HCT116 (cell line): Measurements from ENCODE around the gene FUOM. TPM values are rescaled to one million over a fixed set of nuclear protein-coding genes. Genes with fewer than 3 reads are reported as not detected.

Experiments
- ATAC-seq: fragments of 200-7000 bp; cut with Tn5 transposase; 2 replicates; pipeline ENCODE4 v1.9.1; 2020; ENCODE audit warnings: mild to moderate bottlenecking, moderate library complexity
- BruUV-seq: library from RNA; stranded (reverse); fragments of 400-500 nt; replicated peaks from 2 replicates; lab custom pipeline; 2021; lab: Mats Ljungman, UMichigan
- CTCF ChIA-PET: fragments of 300-600 bp; sonication (Branson Sonifier 250); formaldehyde crosslinking; loops from one replicate; lab custom pipeline; 2021; ENCODE audit warnings: antibody characterized with exemption; lab: Charles Lee
- POLR2A ChIA-PET: fragments of 300-600, 350-600 bp; sonication (Branson Sonifier 250); formaldehyde crosslinking; loops from one replicate; lab custom pipeline; 2021; ENCODE audit warnings: antibody characterized with exemption; lab: Charles Lee
- RAD21 ChIA-PET, 2 experiments: fragments of 300-600 bp; sonication (Branson Sonifier 250); formaldehyde crosslinking; loops; one replicate each; lab custom pipeline; 2023; ENCODE audit warnings: low total read pairs in 2 of 2; ENCODE audit not compliant: uncharacterized antibody in 2 of 2, unreplicated experiment in 2 of 2, low non-redundant PET in 1 of 2; lab: Charles Lee
- DNase-seq: peaks from one replicate; pipeline ENCODE4 v3.0.0-alpha.2; 2010; ENCODE audit warnings: low read depth, low spot score
- H2AFZ ChIP-seq: fragments of 200-600 bp; shearing (Covaris generic), sonication (generic); 2 replicates; pipeline ENCODE4 v1.6.1; 2017; ENCODE audit warnings: low read depth, mixed run types, mixed read lengths, antibody characterized with exemption, low read length; ENCODE audit not compliant: poor library complexity, severe bottlenecking
- H3K27ac ChIP-seq: 2 replicates; pipeline ENCODE4 v1.5.1; 2012; ENCODE audit warnings: low read depth, low read length
- H3K27me3 ChIP-seq: fragments of 200-600 bp; sonication (generic); 2 replicates; pipeline ENCODE4 v1.6.1; 2016; ENCODE audit warnings: mixed run types, low read length, mixed read lengths; ENCODE audit not compliant: insufficient read depth
- H3K36me3 ChIP-seq, 2 experiments: fragments of 200-500 bp in 1 of 2; fragments of 200-600 bp in 1 of 2; sonication (Bioruptor generic) in 1 of 2; sonication (generic) in 1 of 2; 2 replicates each; pipeline versions ENCODE4 v1.5.1 to v1.6.1; 2014 to 2016; ENCODE audit warnings: low read length in 2 of 2, inconsistent platforms in 1 of 2, mixed read lengths in 1 of 2, mixed run types in 1 of 2; ENCODE audit not compliant: insufficient read depth in 2 of 2, control insufficient read depth in 1 of 2
- H3K4me1 ChIP-seq, 2 experiments: fragments of 200-600 bp in 1 of 2; sonication (generic) in 1 of 2; 2 replicates each; pipeline versions ENCODE4 v1.5.1 to v1.6.1; 2012 to 2017; ENCODE audit warnings: low read length in 2 of 2, inconsistent platforms in 1 of 2, mild to moderate bottlenecking in 1 of 2, mixed read lengths in 1 of 2, mixed run types in 1 of 2, moderate library complexity in 1 of 2; ENCODE audit not compliant: insufficient read depth in 2 of 2, control insufficient read depth in 1 of 2
- H3K4me2 ChIP-seq: fragments of 200-600 bp; sonication (generic); 2 replicates; pipeline ENCODE4 v1.6.1; 2017; ENCODE audit warnings: mixed run types, low read length, mixed read lengths
- H3K4me3 ChIP-seq, 2 experiments: fragments of 200-600 bp in 1 of 2; sonication (generic) in 1 of 2; replicated peaks in 1 of 2; 2 replicates each; pipeline ENCODE4 v1.5.1; 2011 to 2016; ENCODE audit warnings: low read length in 2 of 2, control low read depth in 1 of 2, low read depth in 1 of 2, mild to moderate bottlenecking in 1 of 2, mixed read lengths in 1 of 2, mixed run types in 1 of 2
- H3K79me2 ChIP-seq: fragments of 200-600 bp; sonication (generic); 2 replicates; pipeline ENCODE4 v1.6.1; 2017; ENCODE audit warnings: mild to moderate bottlenecking, mixed run types, low read length, moderate library complexity, mixed read lengths; ENCODE audit not compliant: insufficient read depth
- H3K9ac ChIP-seq: fragments of 200-600 bp; sonication (generic); 2 replicates; pipeline ENCODE4 v1.6.1; 2016; ENCODE audit warnings: low read length, mixed read lengths
- H3K9me2 ChIP-seq: fragments of 200-600 bp; sonication (generic), shearing (Covaris generic); 2 replicates; pipeline ENCODE4 v1.6.1; 2017; ENCODE audit warnings: mixed run types, mild to moderate bottlenecking, moderate library complexity; ENCODE audit not compliant: insufficient read depth
- H3K9me3 ChIP-seq, 2 experiments: fragments of 200-500 bp in 1 of 2; fragments of 200-600 bp in 1 of 2; sonication (Bioruptor generic) in 1 of 2; sonication (generic) in 1 of 2; 2 replicates each; pipeline ENCODE4 v1.6.1; 2014 to 2017; ENCODE audit warnings: low read length in 2 of 2, mixed read lengths in 2 of 2, inconsistent platforms in 1 of 2, low read depth in 1 of 2, mild to moderate bottlenecking in 1 of 2, mixed run types in 1 of 2, moderate library complexity in 1 of 2; ENCODE audit not compliant: control insufficient read depth in 1 of 2, insufficient read depth in 1 of 2
- H4K20me1 ChIP-seq: fragments of 200-600 bp; sonication (generic), shearing (Covaris generic); 2 replicates; pipeline ENCODE4 v1.6.1; 2017; ENCODE audit warnings: mixed run types, mild to moderate bottlenecking, moderate library complexity; ENCODE audit not compliant: insufficient read depth
- ATF3 ChIP-seq: IDR thresholded peaks from 2 replicates; pipeline ENCODE4 v1.6.1; 2012
- CBX3 ChIP-seq: IDR thresholded peaks from 2 replicates; pipeline ENCODE4 v1.6.1; 2012; ENCODE audit warnings: low read depth
- CEBPB ChIP-seq: IDR thresholded peaks from 2 replicates; pipeline ENCODE4 v1.6.1; 2012; ENCODE audit warnings: low read depth
- EGR1 ChIP-seq: IDR thresholded peaks from 2 replicates; pipeline ENCODE4 v1.6.1; 2012; ENCODE audit warnings: low read depth
- ELF1 ChIP-seq: IDR thresholded peaks from 2 replicates; pipeline ENCODE4 v1.6.1; 2012; ENCODE audit warnings: low read depth, borderline replicate concordance
- EZH2phosphoT487 ChIP-seq: fragments of 200-600 bp; IDR thresholded peaks from 2 replicates; pipeline ENCODE4 v1.6.1; 2018; ENCODE audit warnings: antibody characterized with exemption, borderline replicate concordance
- FOSL1 ChIP-seq: IDR thresholded peaks from 2 replicates; pipeline ENCODE4 v1.6.1; 2012; ENCODE audit warnings: low read depth
- JUND ChIP-seq: IDR thresholded peaks from 2 replicates; pipeline ENCODE4 v1.6.1; 2012
- POLR2A ChIP-seq: IDR thresholded peaks from 2 replicates; pipeline ENCODE4 v1.7.0; 2011; ENCODE audit warnings: borderline replicate concordance; ENCODE audit not compliant: insufficient read depth, insufficient read length; ENCODE audit errors: extremely low read depth
- RAD21 ChIP-seq: IDR thresholded peaks from 2 replicates; pipeline ENCODE4 v1.6.1; 2012; ENCODE audit warnings: low read depth, mild to moderate bottlenecking
- SP1 ChIP-seq: IDR thresholded peaks from 2 replicates; pipeline ENCODE4 v1.6.1; 2012; ENCODE audit warnings: low read depth
- YY1 ChIP-seq: IDR thresholded peaks from 2 replicates; pipeline ENCODE4 v1.6.1; 2011; ENCODE audit warnings: low read length, low read depth, moderate library complexity, mild to moderate bottlenecking; ENCODE audit not compliant: insufficient replicate concordance; ENCODE audit errors: extremely low read depth
- ZBTB33 ChIP-seq: IDR thresholded peaks from 2 replicates; pipeline ENCODE4 v1.6.1; 2011; ENCODE audit warnings: mild to moderate bottlenecking, low read length, moderate library complexity; ENCODE audit not compliant: insufficient replicate concordance; ENCODE audit errors: extremely low read depth
- ZNF274 ChIP-seq: fragments of 200-500 bp; sonication (Bioruptor generic); IDR thresholded peaks from 2 replicates; pipeline ENCODE4 v1.6.1; 2014; ENCODE audit warnings: mild to moderate bottlenecking, low read depth, low read length, inconsistent platforms
- intact Hi-C: fragments of 100-400 bp; cut with micrococcal nuclease; formaldehyde crosslinking; loops from 2 replicates; pipeline ENCODE4 v1.10.0; 2022
- total RNA-seq: library from RNA; stranded (reverse); gene quantifications from one replicate; pipeline ENCODE4 v1.2.1, GENCODE V29; 2021; ENCODE audit not compliant: unreplicated experiment

FUOM gene
- total RNA-seq, 1 experiment from 2014 or later: 21.5 TPM

- TF ChIP-seq ZNF274 (no peak), CBX3 (no peak), ELF1 (no peak), EGR1 (no peak), EZH2phosphoT487 (no peak), POLR2A (no peak), FOSL1 (no peak)
Measured at GRCh38 chr10:133361227-133361626, 3.4 kb upstream of the FUOM start (continued).

GRCh38 chr10:133359972-133360610 lies 2.3 kb upstream of the FUOM start:
- Histone ChIP-seq H3K36me3 (no peaks in the 10 kb centered on the region; a peak in 1 of 4 replicates), H3K9ac (no peak overlapping the region), H2AFZ (no peak overlapping the region), H3K4me2 (no peak overlapping the region), H3K9me2 (no peaks in the 10 kb centered on the region), H3K9me3 (no peaks in the 10 kb centered on the region), H3K79me2 (peaks cover 6% of the 10 kb centered on the region; the same call in 1 of the 2 replicates), H4K20me1 (no peaks in the 10 kb centered on the region), H3K27ac (no peak overlapping the region), H3K4me1 (peaks cover 3 to 5% of the 10 kb centered on the region in 2 experiments; a peak in 2 of 4 replicates), H3K27me3 (no peaks in the 10 kb centered on the region), H3K4me3 (no peak overlapping the region)
- BruUV-seq: no TSS peak
- intact Hi-C loops: no loop called here
- ChIA-PET POLR2A (no interaction called here), RAD21 (no interaction called here), CTCF (no interaction called here)
- ATAC-seq (no peak), DNase-seq (no peak)
- TF ChIP-seq SP1 (no peak), ZBTB33 (no peak), JUND (no peak), ATF3 (no peak), CEBPB (no peak), RAD21 (no peak), YY1 (no peak)
